GM19351 (cell line): ENCODE data around the gene PLD4.

Experiments used
- ATAC-seq: cut with Tn5 transposase; IDR thresholded peaks from one replicate; pipeline ENCODE4 v1.9.1; 2021; ENCODE audit warnings: mild to moderate bottlenecking, moderate library complexity; ENCODE audit not compliant: unreplicated experiment

The PLD4 gene

GRCh38 chr14:104927432-104927816 is 2.7 kb downstream of the PLD4 start:
- ATAC-seq = no peak

- no peak for ATAC-seq
Measured at GRCh38 chr14:104927901-104928300, 3.2 kb downstream of the PLD4 start.

- ATAC-seq = no peak
Measured at GRCh38 chr14:104928391-104929133, 3.9 kb downstream of the PLD4 start.

GRCh38 chr14:104929268-104930230 is 4.9 kb downstream of the PLD4 start:
- ATAC-seq = no peak

- no peak for ATAC-seq
Measured at GRCh38 chr14:104930526-104931303, 6.0 kb downstream of the PLD4 start.

GRCh38 chr14:104931304-104931770 is 6.7 kb downstream of the PLD4 start:
- ATAC-seq = no peak

- ATAC-seq = no peak
Measured at GRCh38 chr14:104931771-104932675, 7.3 kb downstream of the PLD4 start.

- peak; percentile 75 for ATAC-seq
Measured at GRCh38 chr14:104932676-104933631, 8.3 kb downstream of the PLD4 start.

GRCh38 chr14:104933746-104934733 is 9.4 kb downstream of the PLD4 start:
- ATAC-seq = no peak

- no peak for ATAC-seq
Measured at GRCh38 chr14:104935026-104935650, 10.5 kb downstream of the PLD4 start.

- ATAC-seq = no peak
Measured at GRCh38 chr14:104935955-104936354, 11.3 kb downstream of the PLD4 start.

GRCh38 chr14:104936361-104937155 is 11.9 kb downstream of the PLD4 start:
- no peak for ATAC-seq

GRCh38 chr14:104937161-104937560 is 12.5 kb downstream of the PLD4 start:
- no peak for ATAC-seq

- ATAC-seq = no peak
Measured at GRCh38 chr14:104937694-104938365, 13.2 kb downstream of the PLD4 start.

- no peak for ATAC-seq
Measured at GRCh38 chr14:104938436-104938835, 13.8 kb downstream of the PLD4 start.

GRCh38 chr14:104938960-104939359 is 14.3 kb downstream of the PLD4 start:
- ATAC-seq = no peak
